Endothelial cell (in vitro differentiated cells): ENCODE results near the gene ADARB2. TPM values are rescaled to one million over a fixed set of nuclear protein-coding genes. Genes with fewer than 3 reads are reported as not detected.

ENCODE experiments used
- DNase-seq: peaks from one replicate; pipeline ENCODE4 v3.0.0; 2021; ENCODE audit warnings: low spot score
- H3K27ac Mint-ChIP-seq: one replicate; pipeline ENCODE4 v1.8.0; 2021; ENCODE audit warnings: mixed read lengths, inconsistent platforms; ENCODE audit not compliant: unreplicated experiment
- H3K27me3 Mint-ChIP-seq: one replicate; pipeline ENCODE4 v1.8.0; 2021; ENCODE audit warnings: mild to moderate bottlenecking, moderate library complexity, mixed read lengths, inconsistent platforms; ENCODE audit not compliant: unreplicated experiment
- H3K36me3 Mint-ChIP-seq: one replicate; pipeline ENCODE4 v1.8.0; 2021; ENCODE audit warnings: mild to moderate bottlenecking, low read depth, mixed read lengths, inconsistent platforms; ENCODE audit not compliant: unreplicated experiment
- H3K4me1 Mint-ChIP-seq: one replicate; pipeline ENCODE4 v1.8.0; 2021; ENCODE audit warnings: mild to moderate bottlenecking, mixed read lengths, inconsistent platforms; ENCODE audit not compliant: unreplicated experiment
- H3K4me3 Mint-ChIP-seq: one replicate; pipeline ENCODE4 v1.8.0; 2021; ENCODE audit warnings: mild to moderate bottlenecking, mixed read lengths, inconsistent platforms; ENCODE audit not compliant: unreplicated experiment
- H3K9me3 Mint-ChIP-seq: one replicate; pipeline ENCODE4 v1.8.0; 2021; ENCODE audit warnings: mixed read lengths, inconsistent platforms; ENCODE audit not compliant: unreplicated experiment
- total RNA-seq: library from RNA; stranded (reverse); fragmentation: NEBNext Ultra II Directional; extraction: Animal tissue kit (Norgen Biotek cat#: 25700); gene quantifications from one replicate; pipeline ENCODE4 v1.2.1, GENCODE V29; 2021; ENCODE audit not compliant: unreplicated experiment
- TF ChIP-seq, protein P1 (sequence below): fragments of 200-600 bp; sonication (generic); IDR thresholded peaks from one replicate; pipeline ENCODE4 v1.5.0; 2021; ENCODE audit warnings: antibody characterized with exemption; ENCODE audit not compliant: unreplicated experiment

Gene ADARB2
- total RNA-seq, 1 donor from 2014 or later = 54.9 TPM

DNA sequence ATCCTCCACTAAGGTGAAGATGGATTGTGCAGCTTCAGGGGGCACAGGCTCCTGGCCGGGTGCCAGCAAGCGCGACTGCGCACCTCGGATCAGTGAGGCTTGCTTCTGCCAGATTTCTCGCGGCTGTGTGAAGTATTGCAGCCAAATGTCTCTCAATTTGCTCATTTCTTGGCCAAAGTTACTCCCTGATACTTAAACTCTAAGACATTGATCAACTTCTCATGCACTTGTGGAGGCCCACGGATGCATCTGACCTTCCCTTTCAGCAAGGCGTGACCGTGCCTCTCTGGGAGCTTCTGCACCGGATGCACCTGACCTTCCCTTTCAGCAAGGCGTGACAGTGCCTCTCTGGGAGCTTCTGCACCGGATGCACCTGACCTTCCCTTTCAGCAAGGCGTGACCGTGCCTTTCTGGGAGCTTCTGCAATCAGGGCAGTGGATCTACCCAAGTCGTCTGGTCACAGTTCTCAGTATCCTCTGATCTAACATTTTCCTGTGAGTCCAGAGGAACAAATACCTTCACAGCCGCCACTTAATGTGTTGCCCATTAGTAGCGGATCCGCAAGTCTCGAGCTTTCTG lies 248.3 kb downstream of the ADARB2 start:
- DNase-seq = no peak
- H3K4me3 Mint-ChIP-seq = no peak overlapping the region
- TF ChIP-seq, protein P1, sequence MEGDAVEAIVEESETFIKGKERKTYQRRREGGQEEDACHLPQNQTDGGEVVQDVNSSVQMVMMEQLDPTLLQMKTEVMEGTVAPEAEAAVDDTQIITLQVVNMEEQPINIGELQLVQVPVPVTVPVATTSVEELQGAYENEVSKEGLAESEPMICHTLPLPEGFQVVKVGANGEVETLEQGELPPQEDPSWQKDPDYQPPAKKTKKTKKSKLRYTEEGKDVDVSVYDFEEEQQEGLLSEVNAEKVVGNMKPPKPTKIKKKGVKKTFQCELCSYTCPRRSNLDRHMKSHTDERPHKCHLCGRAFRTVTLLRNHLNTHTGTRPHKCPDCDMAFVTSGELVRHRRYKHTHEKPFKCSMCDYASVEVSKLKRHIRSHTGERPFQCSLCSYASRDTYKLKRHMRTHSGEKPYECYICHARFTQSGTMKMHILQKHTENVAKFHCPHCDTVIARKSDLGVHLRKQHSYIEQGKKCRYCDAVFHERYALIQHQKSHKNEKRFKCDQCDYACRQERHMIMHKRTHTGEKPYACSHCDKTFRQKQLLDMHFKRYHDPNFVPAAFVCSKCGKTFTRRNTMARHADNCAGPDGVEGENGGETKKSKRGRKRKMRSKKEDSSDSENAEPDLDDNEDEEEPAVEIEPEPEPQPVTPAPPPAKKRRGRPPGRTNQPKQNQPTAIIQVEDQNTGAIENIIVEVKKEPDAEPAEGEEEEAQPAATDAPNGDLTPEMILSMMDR = no peak
- H3K36me3 Mint-ChIP-seq = no peaks in the 10 kb centered on the region
- peaks cover under 1% of the 10 kb centered on the region for H3K4me1 Mint-ChIP-seq
- no peaks in the 10 kb centered on the region for H3K9me3 Mint-ChIP-seq
- peaks cover 2% of the 10 kb centered on the region for H3K27me3 Mint-ChIP-seq
- H3K27ac Mint-ChIP-seq = no peak overlapping the region

DNA sequence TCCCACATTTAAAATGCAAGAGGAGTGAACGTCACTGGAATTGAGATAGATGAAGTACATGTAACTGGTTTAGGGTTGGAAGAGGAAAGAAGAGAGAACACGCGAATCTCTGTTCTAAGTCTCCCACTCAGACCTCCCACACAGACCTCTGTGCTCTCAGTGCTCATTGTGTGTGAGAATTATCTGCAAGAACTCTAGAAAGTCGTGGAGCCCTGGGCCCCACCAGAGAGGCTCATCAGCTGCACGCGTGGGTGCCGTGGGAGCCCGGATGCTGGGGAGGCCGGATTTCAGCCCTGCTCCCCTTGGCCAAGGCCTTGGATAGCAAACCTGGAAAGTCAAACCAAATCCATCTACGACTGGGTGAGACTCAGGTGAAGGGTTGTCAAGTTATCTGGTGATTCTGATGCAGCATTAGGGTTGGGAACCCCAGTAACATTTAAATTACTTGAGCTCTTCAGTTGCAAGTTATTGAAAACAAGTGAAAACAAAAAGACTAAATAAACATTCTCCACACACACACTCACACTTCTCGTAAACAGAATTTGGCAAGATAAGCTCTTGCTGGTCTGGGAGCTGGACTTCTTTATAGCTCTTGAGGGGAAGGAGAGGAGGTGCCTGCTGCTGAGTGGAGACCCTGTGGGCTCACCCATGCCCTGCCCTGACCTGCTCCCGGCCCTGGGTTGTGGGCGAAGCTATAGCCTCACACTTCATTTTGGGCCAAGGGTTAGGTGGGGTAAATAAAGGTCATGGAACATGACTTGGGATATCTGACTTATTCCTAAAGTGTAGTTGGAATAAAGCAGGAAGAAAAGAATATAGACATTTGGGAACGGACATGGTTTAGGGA lies 250.3 kb downstream of the ADARB2 start:
- no peak for DNase-seq
- Mint-ChIP-seq H3K27ac (no peak overlapping the region), H3K27me3 (peaks cover 2% of the 10 kb centered on the region), H3K36me3 (no peaks in the 10 kb centered on the region), H3K4me1 (peaks cover 8% of the 10 kb centered on the region), H3K4me3 (no peak overlapping the region), H3K9me3 (no peaks in the 10 kb centered on the region)
- TF ChIP-seq, protein P1 = no peak

DNA sequence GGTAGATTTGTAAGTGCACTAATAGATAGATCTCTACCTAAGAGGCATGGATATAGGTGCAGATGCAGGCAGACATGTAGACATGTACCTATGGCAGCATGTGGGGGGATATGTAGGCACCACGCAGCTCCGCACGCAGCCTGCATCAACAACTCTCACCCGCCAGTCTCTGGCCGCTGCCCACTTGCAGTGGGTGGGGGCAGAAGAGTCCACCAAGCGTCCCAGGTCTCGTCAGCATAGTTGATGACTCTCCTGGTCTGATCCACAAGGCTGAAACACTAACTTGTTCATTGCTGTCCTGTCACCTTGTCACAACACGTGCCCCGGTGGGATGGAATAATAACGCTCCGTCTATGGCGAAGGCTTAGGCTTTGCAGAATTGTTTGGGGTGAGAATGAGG lies 252.0 kb downstream of the ADARB2 start:
- Mint-ChIP-seq H3K4me1 (peaks cover 8% of the 10 kb centered on the region), H3K27ac (no peak overlapping the region), H3K9me3 (no peaks in the 10 kb centered on the region), H3K36me3 (no peaks in the 10 kb centered on the region), H3K4me3 (no peak overlapping the region), H3K27me3 (peaks cover 2% of the 10 kb centered on the region)
- DNase-seq = no peak
- TF ChIP-seq, protein P1 = no peak

DNA sequence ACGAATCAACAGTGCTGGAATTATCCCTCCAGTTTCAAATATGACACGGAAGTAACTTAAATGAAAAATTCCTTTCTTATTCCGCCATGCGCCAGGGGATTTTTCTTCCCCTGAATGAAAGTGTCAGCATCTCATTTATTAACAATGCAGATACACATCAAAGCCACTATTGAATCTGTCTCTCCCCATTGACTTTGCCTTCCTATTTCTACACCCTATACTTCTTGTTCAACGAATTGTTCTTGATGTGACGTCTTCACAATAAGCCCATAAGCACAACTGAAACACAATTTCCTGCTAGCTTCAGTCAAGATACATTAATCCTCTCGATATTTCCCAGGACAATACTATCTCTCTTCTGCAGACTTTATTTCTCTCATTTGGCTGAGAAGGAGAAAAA lies 253.5 kb downstream of the ADARB2 start:
- Mint-ChIP-seq H3K9me3 (no peaks in the 10 kb centered on the region), H3K27ac (no peak overlapping the region), H3K4me3 (no peak overlapping the region), H3K27me3 (peaks cover 2% of the 10 kb centered on the region), H3K4me1 (peaks cover 8% of the 10 kb centered on the region), H3K36me3 (no peaks in the 10 kb centered on the region)
- no peak for DNase-seq
- TF ChIP-seq, protein P1 = no peak

DNA sequence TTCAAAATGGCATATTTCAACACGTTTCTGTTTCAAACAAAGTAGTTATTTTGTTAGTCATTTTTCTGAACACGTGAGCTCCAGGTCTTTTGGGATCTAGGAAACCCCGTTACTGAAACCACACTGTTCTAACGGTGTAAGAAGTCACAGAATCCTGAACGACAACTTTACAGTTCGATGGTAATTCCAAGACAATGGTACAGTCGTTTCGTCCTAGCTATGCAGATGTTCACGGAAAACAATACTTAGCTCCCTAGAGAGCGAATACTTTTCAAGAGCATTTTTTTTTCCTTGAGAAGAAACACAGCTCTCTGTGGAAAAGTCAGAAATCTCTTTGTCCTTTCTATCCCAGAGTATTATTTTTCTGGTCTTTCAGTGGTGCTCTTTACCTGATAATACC lies 254.1 kb downstream of the ADARB2 start:
- H3K27me3 Mint-ChIP-seq = peaks cover 4% of the 10 kb centered on the region
- no peaks in the 10 kb centered on the region for H3K9me3 Mint-ChIP-seq
- no peak overlapping the region for H3K4me3 Mint-ChIP-seq
- TF ChIP-seq, protein P1 = no peak
- peaks cover 8% of the 10 kb centered on the region for H3K4me1 Mint-ChIP-seq
- DNase-seq = no peak
- no peak overlapping the region for H3K27ac Mint-ChIP-seq
- peaks cover 4% of the 10 kb centered on the region for H3K36me3 Mint-ChIP-seq
